D721Med (cell line): Measurements from ENCODE around the gene SAG.

Source experiments
- DNase-seq: peaks from one replicate; pipeline ENCODE4 v3.0.0; 2011; ENCODE audit warnings: low spot score; ENCODE audit not compliant: insufficient read length
- FAIRE-seq: peaks from 2 replicates; lab custom pipeline; 2011; peaks lifted over from hg19 to GRCh38; lab: Jason Lieb, UNC
- TF ChIP-seq, protein P1 (sequence below): IDR thresholded peaks from 2 replicates; pipeline ENCODE4 v1.5.1; 2012; ENCODE audit warnings: mild to moderate bottlenecking, control low read depth; ENCODE audit not compliant: insufficient read depth; ENCODE audit errors: missing control alignments

The SAG gene

GRCh38 chr2:233338046-233338445 lies 30.4 kb downstream of the SAG start:
- TF ChIP-seq, protein P1, sequence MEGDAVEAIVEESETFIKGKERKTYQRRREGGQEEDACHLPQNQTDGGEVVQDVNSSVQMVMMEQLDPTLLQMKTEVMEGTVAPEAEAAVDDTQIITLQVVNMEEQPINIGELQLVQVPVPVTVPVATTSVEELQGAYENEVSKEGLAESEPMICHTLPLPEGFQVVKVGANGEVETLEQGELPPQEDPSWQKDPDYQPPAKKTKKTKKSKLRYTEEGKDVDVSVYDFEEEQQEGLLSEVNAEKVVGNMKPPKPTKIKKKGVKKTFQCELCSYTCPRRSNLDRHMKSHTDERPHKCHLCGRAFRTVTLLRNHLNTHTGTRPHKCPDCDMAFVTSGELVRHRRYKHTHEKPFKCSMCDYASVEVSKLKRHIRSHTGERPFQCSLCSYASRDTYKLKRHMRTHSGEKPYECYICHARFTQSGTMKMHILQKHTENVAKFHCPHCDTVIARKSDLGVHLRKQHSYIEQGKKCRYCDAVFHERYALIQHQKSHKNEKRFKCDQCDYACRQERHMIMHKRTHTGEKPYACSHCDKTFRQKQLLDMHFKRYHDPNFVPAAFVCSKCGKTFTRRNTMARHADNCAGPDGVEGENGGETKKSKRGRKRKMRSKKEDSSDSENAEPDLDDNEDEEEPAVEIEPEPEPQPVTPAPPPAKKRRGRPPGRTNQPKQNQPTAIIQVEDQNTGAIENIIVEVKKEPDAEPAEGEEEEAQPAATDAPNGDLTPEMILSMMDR: no peak
- DNase-seq: no peak
- no peak for FAIRE-seq

DNA sequence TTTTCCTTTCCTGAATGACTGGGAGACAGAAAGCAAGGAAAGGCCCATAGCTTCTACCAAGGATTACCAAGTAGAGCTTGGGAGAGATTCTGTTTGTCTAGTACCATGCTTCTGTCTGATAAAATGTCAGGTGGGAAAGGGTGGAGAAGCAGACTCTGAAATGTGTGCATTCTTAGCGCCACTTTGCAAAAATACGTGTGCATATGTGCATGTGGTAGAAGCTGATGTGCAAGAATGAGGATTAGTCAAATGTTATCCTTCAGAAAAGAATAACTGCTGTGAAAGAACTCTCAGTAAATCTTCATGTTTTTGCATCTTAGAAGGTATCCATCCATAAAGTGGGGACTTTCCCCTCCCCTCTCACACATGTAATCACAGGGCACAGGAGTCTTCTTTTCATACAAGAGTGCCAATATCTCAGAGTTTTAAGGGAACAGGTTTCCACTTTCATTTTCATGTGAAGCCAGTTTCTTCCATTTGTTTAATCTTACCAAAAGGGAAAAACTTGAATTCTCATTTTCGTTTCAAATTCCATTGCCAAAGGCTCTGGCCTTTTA lies 31.3 kb downstream of the SAG start:
- FAIRE-seq (no peak), DNase-seq (no peak)
- TF ChIP-seq, protein P1: no peak

- TF ChIP-seq, protein P1: no peak
- no peak for FAIRE-seq
Observed at GRCh38 chr2:233339427-233339826, 31.8 kb downstream of the SAG start.

DNA sequence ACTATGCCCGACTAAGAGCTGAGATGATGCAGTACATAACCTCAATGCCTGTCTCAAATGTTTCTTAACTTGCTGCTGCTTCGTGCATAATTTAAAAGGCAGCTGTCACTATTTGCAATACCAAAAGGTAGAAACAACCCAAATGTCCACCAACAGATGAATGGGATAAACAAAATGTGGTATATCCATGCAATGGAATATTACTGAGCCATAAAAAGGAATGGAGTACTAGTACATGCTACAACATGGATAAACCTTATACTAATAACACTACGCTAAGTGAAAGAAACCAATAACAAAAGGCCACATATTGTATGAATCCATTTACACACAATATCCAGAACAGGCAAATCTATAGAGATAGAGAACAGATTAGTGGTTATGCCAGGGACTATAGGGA lies 33.7 kb downstream of the SAG start:
- TF ChIP-seq, protein P1: no peak
- DNase-seq: no peak
- FAIRE-seq: no peak

More at GRCh38 chr2:233339427-233339826, 31.8 kb downstream of the SAG start:
- no peak for DNase-seq

DNA sequence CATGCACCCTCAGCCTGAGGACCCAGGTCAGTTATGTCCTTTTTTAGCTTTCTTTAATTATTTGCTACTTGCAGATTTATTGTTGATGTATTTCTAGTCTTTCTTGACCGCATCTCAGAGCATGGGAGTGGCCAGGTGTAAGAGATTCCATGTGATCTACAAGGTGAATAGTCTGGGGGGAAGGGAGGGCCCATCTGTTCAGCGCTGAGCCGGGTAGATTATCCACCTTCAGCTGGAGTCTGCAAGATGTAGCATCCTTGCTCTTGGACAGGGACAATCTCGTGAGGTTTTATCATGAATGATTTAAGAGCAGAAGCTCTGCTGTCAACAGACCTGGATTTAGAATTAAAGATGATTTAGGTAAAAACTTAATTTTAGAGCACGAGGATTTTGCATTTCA lies 34.7 kb downstream of the SAG start:
- FAIRE-seq: peak; percentile 81
- no peak for DNase-seq
- TF ChIP-seq, protein P1: no peak

DNA sequence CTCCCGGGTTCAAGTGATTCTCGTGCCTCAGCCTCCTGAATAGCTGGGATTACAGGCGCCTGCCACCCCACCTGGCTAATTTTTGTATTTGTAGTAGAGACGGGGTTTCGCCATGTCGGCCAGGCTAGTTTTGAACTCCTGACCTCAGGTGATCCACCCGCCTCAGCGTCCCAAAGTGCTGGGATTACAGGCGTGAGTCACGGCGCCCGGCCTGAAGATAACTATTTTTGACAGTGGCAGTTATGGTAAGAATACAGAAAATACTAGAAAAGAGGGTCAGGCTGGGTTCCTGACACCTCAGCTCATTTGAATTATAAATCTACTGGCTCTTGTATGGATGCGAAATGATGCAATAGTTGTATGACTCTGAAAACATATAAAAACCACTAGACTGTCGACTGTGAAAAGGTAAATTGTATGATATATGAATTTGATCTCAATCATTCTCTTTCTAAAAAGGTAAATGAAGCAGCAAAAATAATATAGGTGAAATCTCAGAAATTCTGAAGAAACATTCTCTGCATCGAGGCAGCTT lies 35.6 kb downstream of the SAG start:
- TF ChIP-seq, protein P1: no peak
- FAIRE-seq: no peak
- DNase-seq: no peak

- TF ChIP-seq, protein P1: no peak
Observed at GRCh38 chr2:233346376-233346775, 38.8 kb downstream of the SAG start.

More at GRCh38 chr2:233346376-233346775, 38.8 kb downstream of the SAG start:
- FAIRE-seq (no peak), DNase-seq (no peak)
